Tracheal epithelial cell (primary cell): ENCODE measurements around the gene BMP4. TPM values are rescaled to one million over a fixed set of nuclear protein-coding genes. Genes with fewer than 3 reads are reported as not detected.

ENCODE experiments used
- total RNA-seq: library from RNA; depleted of rRNA; stranded (reverse); fragments of >200 nt; gene quantifications from 2 replicates; pipeline ENCODE4 v1.2.1, GENCODE V29; 2014

The BMP4 gene
- 0.48 and 2.3 TPM in 2 replicates for total RNA-seq

GRCh38 chr14:53956427-53957201 lies at the start of gene BMP4:
BMP4 (minus strand) TSS chr14:53956825; CDS start chr14:53952222, 4,603 bp downstream.

